ENCODE data around the gene CGRRF1.

The CGRRF1 gene

DNA sequence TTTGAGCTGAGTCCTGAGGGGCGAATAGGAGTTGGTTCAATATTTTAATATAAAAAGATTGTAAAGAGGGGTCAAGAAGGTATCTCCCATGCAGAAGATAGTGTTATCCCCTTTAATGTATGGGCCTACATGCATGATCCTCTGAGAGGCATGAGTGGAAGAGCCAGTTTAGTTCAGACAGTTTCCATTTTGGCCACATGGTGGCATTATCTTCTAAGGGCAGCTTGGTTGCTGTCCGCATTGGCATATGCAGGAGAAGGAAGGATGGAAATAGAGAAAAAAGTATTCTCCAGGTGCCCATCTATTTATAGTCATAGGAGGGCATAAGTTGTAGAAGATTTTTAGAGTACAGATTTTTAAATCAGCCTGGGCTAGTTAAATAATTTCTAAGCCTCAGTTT, 62.6 kb downstream of the CGRRF1 start:
- TF ChIP-seq, protein P1, sequence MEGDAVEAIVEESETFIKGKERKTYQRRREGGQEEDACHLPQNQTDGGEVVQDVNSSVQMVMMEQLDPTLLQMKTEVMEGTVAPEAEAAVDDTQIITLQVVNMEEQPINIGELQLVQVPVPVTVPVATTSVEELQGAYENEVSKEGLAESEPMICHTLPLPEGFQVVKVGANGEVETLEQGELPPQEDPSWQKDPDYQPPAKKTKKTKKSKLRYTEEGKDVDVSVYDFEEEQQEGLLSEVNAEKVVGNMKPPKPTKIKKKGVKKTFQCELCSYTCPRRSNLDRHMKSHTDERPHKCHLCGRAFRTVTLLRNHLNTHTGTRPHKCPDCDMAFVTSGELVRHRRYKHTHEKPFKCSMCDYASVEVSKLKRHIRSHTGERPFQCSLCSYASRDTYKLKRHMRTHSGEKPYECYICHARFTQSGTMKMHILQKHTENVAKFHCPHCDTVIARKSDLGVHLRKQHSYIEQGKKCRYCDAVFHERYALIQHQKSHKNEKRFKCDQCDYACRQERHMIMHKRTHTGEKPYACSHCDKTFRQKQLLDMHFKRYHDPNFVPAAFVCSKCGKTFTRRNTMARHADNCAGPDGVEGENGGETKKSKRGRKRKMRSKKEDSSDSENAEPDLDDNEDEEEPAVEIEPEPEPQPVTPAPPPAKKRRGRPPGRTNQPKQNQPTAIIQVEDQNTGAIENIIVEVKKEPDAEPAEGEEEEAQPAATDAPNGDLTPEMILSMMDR (IDR thresholded peaks at IDR 0.05; ENCODE audit: insufficient read depth, missing control alignments) = peak; percentile 41
- FAIRE-seq (no peak), DNase-seq (ENCODE audit: insufficient read length, low spot score) (no peak)

DNA sequence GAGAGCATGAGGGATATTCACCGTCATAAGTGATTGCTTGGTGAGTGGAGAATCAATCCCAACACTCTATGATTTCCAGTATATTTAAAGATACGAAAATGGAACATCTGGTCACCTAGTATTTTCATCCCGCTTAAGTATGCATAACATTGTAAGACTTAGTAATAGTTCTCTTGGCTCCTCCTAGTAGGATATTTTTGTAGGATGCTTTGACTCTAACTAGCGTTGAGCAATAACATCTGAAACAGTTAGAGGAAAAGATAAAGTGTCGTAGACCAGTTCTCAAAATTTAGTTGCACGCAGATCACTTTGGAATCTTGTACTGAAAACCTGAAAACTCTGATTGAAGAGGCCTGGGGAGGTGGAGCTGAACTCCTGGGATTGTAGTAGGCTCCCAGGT, 64.8 kb downstream of the CGRRF1 start:
- FAIRE-seq (no peak), DNase-seq (ENCODE audit: insufficient read length, low spot score) (no peak)
- TF ChIP-seq, protein P1 (IDR thresholded peaks at IDR 0.05; ENCODE audit: insufficient read depth, missing control alignments) = no peak

DNA sequence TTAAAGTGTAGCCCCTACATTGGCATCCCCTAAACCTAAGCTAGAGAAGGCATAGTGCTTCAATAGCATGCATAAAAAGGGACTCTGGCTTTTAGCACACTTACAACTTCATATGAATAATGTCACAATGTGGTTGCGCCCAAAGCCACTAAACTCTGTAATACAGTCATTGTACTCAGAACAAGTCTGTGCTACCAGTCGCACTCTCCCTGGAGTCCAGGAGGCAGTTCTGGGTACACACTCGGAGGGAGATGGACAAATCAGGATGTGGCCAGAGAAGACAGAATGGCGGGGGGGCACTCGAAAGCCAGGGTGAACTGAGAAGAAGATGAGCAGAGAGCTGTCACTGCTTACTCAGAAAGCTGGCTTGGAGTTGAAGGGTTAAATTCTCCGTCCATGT, 67.8 kb downstream of the CGRRF1 start:
- TF ChIP-seq, protein P1 (IDR thresholded peaks at IDR 0.05; ENCODE audit: insufficient read depth, missing control alignments) = no peak
- no peak for FAIRE-seq
- no peak for DNase-seq (ENCODE audit: insufficient read length, low spot score)

DNA sequence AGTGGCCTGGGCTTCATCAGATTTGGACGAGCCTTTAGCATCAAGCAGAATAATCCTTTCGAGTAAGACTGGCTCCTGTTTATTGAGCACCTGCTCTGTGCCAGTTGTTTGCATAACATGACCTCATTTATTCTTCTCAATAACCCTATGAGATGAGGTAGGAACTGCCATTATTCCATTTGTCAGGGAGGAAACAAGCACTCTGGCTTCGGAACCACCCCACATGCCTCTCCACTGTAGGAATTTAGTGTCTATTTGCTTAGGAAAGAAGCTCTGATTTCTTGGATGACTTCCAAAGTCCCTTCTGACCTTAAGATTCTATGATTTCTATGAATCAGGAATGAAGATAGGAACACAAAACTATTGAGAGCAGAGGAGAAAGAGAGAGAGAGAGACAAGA, 68.3 kb downstream of the CGRRF1 start:
- DNase-seq (ENCODE audit: insufficient read length, low spot score) = no peak
- TF ChIP-seq, protein P1 (IDR thresholded peaks at IDR 0.05; ENCODE audit: insufficient read depth, missing control alignments) = no peak
- FAIRE-seq = no peak

DNA sequence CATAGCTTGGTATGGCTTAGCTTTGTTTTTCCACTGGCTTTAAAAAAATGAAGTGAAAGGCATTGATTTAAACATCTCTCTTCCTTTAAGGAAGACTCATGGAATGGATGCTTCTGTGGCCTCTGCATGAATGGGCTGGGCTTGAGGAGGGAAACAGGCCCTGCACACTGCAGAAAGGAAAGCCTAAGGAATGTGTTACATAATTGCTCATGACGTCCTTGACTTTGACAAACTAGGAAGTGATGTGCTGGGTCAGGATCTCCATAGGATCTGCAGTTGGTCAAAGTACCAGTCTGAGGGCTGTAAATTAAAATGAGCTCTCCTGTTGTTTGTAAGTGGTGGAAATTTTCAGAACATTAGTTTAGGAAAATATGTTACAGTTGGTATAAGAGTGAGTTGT, 69.9 kb downstream of the CGRRF1 start:
- DNase-seq (ENCODE audit: insufficient read length, low spot score) = no peak
- FAIRE-seq = no peak
- TF ChIP-seq, protein P1 (IDR thresholded peaks at IDR 0.05; ENCODE audit: insufficient read depth, missing control alignments) = no peak

DNA sequence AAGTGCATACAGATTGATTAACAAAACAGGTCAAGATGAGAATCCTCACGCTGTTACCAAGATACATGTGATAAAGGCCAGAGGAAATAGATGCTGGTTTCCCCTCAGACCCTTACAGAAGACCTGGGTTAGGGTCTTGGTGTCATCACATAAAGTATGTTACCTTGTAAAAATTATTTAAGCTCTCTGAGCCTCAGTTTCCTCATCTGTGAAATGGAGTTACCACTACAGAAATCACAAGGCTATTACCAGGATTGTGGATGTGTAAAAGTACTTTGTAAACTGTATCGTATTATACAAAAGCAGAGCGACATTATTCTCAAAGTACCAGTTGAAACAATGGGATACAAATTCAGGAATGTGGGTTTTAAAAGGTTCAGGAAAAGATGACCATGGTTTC, 71.2 kb downstream of the CGRRF1 start:
- no peak for DNase-seq (ENCODE audit: insufficient read length, low spot score)
- no peak for FAIRE-seq
- TF ChIP-seq, protein P1 (IDR thresholded peaks at IDR 0.05; ENCODE audit: insufficient read depth, missing control alignments) = no peak

DNA sequence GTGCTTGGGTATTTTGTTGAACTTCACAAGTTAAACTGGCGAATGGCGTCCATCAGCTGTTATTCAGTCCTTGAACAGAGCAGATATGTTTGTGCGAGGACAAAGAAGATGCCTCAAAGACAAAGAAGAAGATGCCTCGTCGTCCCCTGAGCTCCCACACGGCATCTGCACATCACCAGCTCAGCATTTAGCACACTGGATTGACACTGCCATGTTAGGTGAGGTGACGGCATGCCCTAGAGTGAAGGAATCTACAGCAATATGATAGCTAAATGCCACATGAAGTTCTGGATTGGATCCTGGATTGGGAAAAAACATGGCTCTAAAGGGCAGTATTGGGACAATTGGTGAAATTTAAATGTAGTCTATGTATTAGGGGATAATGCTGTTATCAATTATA, 72.6 kb downstream of the CGRRF1 start:
- TF ChIP-seq, protein P1 (IDR thresholded peaks at IDR 0.05; ENCODE audit: insufficient read depth, missing control alignments) = no peak
- DNase-seq (ENCODE audit: insufficient read length, low spot score) (no peak), FAIRE-seq (no peak)
